ENCODE data around the gene TPPP2.

- TF ChIP-seq CTCF (IDR thresholded peaks at IDR 0.05) = no peak
- TF ChIP-seq EP300 (IDR thresholded peaks at IDR 0.05) = no peak
- no peak for TF ChIP-seq POLR2AphosphoS5 (IDR thresholded peaks at IDR 0.05)
- TF ChIP-seq POLR2A (IDR thresholded peaks at IDR 0.05; ENCODE audit: low read depth) = no peak
These were observed 43.2 kb upstream of the TPPP2 start for GRCh38 chr14:20986811-20987210.

Measured in esophagus muscularis mucosa (tissue), 4 donors.